Activated CD8-positive, alpha-beta memory T cell treated with anti-CD3 and anti-CD28 coated beads for 1 hour (primary cell): ENCODE data around the gene ANKRD39.
A peak's percentile ranks its signal among the peaks of the same experiment; 100 is the strongest.
"Not testable (repeated sequence)": the region's sequence is repeated elsewhere in the genome, so short reads cannot be mapped to it uniquely, and the experiment has no call there.

Experiments
- DNase-seq, 2 donors: peaks; one replicate each; pipeline ENCODE4 v3.0.0-alpha.2; 2020; ENCODE audit warnings: low read depth in 1 of 2; ENCODE audit errors: extremely low read depth in 1 of 2

ANKRD39 gene

DNA sequence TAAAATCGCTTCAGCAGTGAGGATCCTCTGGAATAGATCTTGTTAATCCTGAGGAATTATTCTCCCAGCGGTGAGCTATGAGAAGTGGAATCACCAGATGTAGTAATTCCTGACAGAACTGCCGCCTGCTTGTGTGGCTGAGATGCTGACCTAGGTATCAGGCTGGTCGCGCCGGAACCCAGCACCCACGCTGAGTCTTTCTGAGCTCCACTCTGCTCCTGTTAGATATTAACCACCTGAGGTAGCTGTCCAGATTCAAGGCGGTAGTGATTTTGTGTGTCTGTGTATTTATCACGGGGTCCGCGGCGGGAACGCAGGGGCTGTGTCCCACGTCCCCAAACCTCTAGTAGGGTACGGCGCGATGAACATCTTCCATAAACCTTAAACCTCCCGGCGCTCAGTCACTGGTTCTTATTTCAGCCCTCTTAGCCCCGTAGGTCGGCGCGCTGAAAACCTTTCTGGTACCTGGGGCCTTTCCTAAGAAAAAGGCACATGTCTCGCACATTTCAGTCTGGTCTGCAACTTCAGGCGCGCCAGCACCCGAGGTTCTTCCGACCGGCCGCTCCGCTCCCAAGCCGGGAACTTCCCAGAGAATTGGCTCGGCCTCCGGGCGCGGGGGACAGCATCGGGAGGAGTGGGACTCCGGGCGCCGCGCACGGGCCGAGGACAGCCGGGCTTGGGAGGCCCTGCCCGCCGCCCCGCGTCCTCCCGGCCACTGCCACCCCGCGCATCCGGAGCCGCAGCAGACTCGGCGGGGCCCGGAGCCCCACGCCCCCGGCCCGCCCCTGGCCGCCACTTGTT lies 42.3 kb downstream of the ANKRD39 start:
- DNase-seq: no peak

DNA sequence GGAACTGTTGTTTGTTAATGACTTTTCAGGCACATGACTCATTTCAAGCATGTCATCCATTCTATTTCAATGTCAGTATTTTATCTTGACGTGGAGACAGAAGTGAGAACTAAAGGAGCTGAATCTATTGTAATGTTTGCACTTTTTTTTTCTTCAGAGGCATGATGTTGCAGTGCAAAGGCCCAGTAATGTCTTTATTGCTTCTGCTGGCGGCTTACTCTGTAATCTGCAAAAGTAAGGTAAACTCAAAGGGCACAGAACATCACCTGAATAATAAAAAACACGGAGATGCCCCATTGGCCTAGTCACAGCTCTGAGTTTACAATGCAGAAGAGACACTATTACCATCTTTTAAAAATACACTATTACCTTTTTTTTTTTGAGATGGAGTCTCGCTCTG lies 44.2 kb downstream of the ANKRD39 start:
- no peak for DNase-seq

DNA sequence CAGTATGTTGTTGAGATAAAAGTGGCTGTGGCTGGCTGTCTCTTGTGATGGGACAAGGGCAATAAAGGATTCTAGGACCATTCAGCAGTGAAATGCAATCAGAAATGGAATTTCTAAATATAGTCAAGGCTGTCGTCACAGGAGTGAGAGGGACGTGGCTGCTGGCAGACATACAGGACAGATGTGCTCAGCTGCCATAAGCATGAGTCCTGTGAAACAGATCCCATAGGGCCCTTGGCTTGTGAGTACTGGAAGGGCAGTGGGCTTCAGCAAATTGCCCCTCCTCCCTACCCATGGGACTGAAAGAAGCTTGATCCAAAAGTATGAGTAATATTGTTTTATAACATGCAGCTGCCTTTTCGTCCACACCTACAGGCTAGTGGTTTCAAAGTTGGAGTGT lies 45.9 kb downstream of the ANKRD39 start:
- DNase-seq: no peak

DNA sequence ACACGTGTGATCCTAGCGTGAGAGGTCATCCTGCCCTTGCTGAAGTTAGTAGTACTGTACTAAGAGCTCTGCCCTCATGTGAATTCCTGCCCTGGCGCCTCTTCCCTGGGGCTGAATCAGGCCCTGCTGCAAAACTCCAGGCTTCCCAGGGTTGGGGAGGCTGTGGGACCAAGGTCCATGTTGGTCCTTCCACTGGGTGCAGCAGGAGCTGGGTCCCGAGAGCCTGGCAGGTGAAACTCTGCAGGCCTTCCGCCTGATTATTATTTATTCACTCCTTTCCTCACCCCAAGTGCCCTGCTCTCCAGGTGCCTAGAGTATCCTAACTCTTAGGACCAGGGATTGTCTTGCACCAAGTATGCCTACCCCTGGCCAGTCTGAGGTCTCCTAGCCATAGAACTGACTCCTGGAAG lies 47.0 kb downstream of the ANKRD39 start:
- DNase-seq: no peak

DNA sequence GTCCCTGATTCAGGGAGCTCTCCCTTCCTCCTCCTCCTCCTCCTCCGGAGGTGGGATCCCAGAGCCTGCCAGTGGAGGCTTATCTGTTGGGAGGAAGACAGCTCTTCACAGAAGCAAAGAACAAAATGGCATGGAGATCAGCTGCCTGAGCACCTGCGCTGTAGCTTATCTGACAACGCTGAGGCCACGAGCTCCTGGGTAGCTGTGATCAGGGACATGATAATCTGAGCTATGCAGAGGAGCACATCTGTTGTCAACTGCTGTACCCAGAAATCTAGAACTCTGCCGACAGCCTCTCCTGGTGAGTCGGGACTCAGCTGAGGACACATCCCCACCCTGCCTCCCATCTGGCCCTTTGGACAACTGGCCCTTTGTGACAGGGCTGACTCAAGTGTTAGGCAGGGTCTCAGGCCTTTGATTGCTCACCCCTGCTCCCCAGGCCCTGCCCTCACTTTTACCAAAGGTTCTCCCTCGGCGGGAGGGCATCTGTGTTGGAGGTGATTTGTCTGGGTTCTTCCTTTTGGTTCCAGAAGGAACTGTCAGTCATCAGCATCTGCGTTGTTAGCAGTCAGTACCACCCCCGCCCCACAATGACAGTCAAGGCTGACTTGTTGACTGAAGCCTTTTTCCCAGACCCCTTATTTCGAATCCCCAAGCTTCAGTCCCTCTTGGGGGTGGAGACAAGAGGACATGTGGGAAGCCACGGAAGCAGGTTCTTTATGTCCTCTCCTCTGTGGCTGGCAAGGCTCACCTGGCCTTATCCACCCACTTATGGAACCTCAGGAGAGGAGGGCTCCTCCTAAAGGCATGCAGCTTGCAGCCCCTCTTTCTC lies 47.6 kb downstream of the ANKRD39 start:
- DNase-seq: no peak

DNA sequence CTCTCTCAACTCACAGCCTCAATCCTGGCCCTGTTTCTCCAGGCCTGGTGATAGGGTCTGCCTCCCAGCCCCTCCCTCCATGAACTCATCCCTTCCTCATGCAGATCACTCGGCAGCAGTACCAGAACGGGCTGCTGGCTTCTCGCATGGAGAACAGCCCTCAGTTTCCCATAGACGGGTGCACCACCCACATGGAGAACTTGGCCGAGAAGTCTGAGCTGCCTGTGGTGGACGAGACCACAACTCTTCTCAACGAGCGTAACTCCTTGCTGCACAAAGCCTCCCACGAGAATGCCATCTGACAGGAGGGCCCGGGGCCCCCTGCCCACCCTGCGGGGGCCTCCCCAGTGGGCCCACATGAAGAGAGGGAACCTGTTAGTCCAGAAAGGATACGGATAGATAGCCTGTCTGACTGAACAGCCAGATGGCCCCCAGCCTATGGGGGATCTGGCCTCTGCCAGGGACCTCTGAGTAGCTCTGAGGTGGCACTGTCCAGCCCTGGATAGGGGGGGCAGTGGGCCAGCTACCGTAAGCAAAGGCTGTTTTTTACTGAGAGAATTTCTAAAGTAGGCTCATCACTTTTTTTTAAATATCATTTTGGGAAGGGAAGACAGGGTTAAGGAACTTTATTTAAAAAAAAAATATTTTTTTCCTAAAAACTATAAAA lies 48.5 kb downstream of the ANKRD39 start:
- DNase-seq: no peak

DNA sequence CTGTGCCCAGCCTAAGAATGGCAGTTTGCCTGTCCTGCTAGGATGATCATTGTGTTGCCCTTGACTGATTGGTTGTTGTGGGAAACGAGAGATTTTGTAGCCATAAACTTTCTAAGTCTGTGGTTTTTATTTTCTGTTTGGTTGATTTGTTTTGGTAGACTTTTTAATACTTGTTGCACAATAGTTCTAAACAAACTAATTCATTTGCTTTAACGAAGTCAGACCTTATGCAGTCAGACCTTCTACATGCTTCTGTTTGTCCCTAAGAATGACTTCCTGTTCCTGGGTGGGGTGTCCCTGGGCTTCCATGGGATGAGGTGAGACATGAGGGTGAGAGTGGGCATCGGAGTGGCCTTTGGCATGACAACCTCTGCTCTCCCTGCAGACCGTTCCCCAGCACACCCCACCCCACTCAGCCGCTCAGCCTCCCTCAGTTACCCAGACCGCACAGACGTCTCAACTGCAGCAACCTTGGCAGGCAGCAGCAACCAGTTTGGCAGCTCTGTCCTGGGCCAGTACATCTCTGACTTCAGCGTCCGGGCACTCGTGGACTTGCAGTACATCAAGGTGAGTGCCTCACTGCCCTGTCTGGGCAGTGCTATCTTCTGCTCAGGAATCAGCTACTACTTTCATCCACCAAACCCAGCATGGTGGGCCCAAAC lies 49.5 kb downstream of the ANKRD39 start:
- no peak for DNase-seq

DNA sequence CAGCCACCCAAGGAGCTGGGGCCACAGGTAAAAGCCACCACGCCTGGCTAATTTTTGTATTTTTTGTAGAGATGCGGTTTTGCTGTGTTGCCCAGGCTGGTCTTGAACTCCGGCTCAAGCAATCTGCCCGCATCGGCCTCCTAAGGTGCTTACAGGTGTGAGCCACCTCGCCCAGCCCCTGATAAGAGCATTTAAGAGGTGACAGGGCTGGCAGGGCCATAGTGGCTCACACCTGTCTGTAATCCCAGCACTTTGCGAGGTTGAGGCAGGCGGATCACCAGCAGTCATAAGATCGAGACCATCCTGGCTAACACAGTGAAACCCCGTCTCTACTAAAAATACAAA lies 50.7 kb downstream of the ANKRD39 start:
- no peak for DNase-seq

DNA sequence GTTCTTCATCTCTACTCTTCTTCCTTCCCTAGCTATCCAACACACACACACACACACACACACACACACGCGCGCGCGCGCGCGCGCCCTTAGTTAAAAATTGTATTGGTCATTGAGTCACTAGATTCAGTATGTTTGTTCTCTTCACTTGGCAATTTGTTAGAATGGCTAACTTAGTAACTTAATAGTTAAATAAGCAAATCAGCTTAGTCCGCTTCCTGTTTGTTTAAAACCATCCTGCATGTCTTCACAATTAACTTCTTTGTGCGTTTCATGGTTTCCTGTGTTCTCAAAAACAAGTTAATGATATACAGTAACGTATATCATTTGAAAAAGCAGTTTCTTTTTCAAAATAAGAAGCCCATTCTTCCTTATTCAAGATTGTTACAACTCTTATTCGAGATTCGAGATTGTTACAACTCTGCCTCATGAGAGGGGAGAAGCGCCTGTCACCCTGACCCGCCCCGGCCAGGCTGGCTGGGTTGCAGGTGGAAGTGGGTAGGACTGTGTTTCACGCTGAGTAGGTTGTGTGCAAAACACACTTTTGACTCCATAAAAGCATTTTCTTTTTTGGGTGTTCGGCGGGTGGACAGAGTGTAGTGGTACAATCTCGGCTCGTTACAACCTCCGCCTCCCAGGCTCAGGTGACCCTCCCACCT lies 51.2 kb downstream of the ANKRD39 start:
- DNase-seq: peak in 1 of 2 donors; percentile 11

DNA sequence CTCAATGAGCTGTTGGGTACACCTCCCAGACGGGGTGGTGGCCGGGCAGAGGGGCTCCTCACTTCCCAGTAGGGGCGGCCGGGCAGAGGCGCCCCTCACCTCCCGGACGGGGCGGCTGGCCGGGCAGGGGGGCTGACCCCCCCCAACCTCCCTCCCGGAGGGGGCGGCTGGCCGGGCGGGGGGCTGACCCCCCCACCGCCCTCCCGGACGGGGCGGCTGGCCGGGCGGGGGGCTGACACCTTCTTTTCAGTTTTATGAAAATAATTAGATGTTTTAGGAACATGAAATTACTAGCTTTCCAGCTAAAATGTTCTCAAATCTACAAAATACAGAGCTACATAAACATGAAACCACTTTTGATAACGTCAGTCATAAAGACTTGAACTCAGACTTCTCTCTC lies 51.9 kb downstream of the ANKRD39 start:
- not testable (repeated sequence) for DNase-seq

DNA sequence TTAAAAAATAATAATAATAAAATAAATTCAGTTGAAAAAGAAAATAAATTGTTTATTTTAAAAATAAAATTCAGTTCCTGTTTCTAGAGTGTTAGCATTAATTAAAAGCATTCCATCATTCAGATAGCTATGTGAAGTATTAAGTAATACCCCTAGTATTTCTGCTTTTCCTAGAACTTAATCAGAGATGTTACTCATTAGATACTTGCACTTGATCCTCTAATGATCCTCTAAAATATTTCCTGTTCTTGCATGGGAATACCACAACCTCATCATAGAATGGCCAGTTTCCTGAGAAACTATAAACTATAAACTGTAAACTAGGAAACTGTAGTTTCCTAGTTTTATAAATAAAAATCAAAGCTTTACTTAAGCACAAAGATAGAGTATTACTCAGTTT lies 52.8 kb downstream of the ANKRD39 start:
- DNase-seq: no peak

DNA sequence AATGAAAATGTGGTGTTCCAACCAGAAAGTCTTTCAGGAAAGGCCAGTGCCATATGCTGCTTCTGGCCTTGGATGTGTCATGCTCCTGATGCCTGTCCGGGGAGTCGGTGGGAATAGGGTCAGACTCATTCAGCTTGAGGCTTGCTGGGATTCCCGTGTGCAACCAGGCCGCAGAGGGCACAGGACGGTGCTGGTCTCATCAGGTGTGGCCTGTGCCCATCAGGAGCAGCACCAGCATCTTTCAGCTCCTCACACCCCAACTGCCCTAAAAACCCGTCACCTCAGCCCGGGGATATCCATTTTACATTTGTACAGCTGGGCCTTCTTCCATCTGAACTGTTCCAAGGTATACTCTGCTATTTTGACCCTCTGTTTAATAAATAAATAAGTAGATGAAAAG lies 55.1 kb downstream of the ANKRD39 start:
- no peak for DNase-seq

DNA sequence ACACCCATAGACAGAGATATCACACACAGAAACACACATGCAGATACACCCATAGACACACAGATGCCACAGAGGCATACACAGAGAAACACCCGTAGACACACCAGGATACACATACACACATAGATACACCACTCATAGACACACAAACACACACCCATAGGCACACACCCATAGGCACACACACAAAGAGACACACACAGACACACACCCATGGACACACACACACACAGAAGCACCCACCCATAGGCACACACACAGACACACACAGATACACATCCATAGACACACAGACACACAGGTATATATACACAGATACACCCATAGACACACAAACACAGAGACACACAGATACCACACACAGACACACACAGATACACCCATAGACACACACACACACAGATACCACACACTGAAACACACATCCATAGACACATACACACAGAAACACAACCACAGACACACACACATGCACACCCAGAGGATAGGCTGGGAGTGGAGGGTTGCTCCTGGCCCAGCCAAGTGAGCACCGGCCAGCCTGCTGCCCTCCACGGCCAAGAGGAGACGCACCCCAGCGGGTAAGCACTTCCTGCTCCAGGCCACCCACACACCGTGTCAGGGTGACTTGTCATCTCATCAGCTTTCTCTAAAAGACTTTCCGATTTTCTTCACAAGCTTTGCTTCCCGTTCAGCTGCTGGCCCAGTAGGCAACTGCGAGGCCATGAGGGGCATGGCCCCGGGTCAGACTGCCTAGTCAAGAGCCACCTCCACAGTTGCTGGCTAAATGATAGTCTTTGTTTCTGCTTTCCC lies 55.8 kb downstream of the ANKRD39 start:
- no peak for DNase-seq

DNA sequence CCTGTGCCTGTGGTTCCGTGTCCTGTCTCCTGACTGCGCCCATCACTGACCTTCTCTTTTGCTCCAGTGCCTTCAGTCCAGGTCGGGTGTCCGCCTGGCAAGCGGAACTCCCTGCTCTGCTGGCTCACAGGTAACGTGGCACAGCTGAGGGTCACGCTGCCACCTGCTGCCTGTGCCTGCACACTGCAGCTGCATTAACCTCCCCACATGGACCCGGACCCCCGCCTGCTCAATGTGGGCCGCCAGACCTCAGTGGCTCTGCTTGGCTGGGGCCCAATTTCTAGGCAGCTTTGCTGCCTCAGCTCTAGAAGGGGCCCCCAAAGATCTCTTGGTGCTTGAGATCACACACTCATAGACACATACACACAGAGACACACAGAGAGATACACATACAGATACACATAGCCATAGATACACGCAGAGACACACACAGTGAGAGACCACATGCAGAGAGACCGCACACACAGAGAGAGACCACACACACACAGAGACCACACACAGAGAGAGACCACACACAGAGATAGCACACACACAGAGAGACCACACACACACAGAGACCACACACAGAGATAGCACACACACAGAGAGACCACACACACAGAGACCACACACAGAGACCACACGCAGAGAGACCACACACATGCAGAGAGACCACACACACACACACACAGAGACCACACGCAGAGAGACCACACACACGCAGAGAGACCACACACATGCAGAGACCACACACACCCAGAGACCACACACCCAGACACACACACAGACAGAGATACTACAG lies 56.6 kb downstream of the ANKRD39 start:
- peak; percentile 43 to 49 for DNase-seq

DNA sequence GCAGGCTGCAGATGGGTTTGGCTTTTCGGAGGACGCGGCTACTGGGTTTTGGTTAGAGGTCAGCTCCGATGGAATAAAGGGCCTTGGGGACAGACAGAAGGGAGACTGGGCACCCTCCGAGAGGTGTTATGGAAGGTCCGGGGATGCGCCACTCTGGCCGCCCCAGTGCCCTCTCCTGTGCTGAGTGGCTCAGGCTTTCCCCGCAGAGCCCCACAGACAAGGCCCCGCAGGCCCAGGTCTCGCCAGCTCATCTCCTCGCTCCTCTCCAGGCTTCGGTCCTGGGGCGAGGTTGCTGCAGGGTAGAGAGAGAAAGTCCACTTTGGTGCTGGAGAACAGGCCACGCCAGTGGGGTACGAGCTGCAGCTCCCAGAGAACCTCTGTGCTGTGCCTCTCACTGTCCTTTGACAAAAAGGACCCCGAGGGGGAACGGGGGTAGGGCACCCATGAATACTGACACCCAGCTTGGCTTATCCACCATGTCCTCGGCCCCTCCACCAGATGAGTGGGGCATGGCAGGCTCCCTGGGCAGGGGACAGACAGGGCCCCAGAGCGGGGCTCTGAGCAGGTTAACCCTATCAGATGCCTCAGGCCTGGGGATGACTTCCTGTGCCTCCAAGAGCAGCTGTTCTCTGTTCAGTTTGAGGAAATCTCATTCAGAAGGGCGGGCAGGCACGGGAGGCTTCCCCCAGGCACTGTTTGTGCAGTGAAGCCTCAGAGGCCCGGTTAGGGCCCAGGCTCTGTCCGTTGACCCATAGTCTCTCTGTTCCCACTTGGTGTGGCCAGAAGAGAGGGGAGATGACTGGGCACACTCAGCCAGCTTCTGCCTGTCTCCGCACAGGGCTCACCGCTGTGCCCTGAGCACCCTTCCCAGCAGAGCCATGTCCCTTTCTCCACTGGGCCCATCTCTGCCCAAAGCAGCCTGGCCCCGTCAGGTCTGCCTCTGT lies 57.5 kb downstream of the ANKRD39 start:
- DNase-seq: no peak

DNA sequence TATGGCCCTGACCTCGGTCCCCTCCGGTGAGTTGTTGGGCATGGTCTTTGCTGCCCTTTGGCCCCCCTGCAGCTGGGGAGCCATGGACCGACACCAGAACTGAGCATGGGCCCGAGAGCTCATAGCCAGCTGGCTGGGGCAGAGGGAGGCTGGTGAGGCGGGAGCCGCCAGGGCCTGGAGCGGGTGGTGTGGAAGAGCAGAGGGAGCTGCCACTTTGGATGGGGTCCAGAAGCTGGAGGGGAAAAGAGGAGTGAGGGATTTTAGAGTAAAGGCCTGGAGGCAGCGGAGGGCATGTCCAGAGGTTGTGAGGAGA lies 58.2 kb downstream of the ANKRD39 start:
- no peak for DNase-seq

DNA sequence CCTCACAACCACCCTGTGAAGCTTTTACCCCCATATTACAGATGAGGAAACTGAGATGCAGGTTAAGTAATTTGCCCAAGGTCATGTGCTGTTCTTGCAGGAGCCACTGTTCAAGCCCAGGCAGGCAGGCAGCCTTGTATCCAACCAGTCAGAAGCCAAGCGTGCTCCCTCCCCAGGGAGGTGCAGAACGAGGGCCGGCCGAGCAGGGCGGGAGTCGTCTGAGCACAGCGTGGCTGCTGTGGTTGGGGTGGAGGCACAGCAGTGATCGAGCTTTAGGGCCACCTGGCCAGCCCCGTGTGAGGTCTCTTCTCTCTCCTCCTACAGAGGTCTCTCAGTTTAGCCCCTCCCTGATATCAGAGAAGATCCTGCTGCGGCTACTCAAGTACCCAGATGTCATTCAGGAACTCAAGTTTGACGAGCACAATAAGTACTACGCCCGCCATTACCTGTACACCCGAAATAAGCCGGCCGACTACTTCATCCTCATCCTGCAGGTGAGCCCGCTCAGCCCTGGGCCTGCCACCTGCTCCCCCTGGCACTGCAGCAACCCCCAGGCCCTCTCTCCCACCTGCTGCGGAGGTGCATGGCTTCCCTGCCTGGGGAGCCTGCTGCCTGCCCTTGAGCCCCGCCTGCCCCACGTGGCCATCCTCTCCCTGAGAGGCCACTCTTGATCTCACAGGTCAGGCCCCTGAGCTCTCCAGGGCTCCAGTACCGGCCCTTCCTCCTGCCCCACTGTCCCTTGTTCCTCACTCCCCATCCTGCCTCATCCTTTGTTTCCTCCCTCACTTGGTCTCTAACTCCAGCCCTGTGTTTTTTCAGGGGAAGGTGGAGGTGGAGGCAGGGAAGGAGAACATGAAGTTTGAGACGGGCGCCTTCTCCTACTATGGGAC lies 58.8 kb downstream of the ANKRD39 start:
- no peak for DNase-seq
